GM12872 (cell line): Measurements from ENCODE around the gene TLN1.

Experiments
- TF ChIP-seq, protein P1 (sequence below): IDR thresholded peaks from 3 replicates; pipeline ENCODE4 v1.5.1; 2011; ENCODE audit warnings: low read depth, mild to moderate bottlenecking, low read length, moderate library complexity; ENCODE audit not compliant: insufficient read depth

Gene TLN1

GRCh38 chr9:35718721-35719511 is 13.1 kb downstream of the TLN1 start:
- TF ChIP-seq, protein P1, sequence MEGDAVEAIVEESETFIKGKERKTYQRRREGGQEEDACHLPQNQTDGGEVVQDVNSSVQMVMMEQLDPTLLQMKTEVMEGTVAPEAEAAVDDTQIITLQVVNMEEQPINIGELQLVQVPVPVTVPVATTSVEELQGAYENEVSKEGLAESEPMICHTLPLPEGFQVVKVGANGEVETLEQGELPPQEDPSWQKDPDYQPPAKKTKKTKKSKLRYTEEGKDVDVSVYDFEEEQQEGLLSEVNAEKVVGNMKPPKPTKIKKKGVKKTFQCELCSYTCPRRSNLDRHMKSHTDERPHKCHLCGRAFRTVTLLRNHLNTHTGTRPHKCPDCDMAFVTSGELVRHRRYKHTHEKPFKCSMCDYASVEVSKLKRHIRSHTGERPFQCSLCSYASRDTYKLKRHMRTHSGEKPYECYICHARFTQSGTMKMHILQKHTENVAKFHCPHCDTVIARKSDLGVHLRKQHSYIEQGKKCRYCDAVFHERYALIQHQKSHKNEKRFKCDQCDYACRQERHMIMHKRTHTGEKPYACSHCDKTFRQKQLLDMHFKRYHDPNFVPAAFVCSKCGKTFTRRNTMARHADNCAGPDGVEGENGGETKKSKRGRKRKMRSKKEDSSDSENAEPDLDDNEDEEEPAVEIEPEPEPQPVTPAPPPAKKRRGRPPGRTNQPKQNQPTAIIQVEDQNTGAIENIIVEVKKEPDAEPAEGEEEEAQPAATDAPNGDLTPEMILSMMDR: no peak

- TF ChIP-seq, protein P1: no peak
Observed at GRCh38 chr9:35717132-35717870, 14.7 kb downstream of the TLN1 start.

GRCh38 chr9:35716230-35716629 is 15.8 kb downstream of the TLN1 start:
- TF ChIP-seq, protein P1: no peak

GRCh38 chr9:35714579-35715252 is 17.3 kb downstream of the TLN1 start:
- TF ChIP-seq, protein P1: no peak

- TF ChIP-seq, protein P1: no peak
Observed at GRCh38 chr9:35714123-35714522, 17.9 kb downstream of the TLN1 start.

DNA sequence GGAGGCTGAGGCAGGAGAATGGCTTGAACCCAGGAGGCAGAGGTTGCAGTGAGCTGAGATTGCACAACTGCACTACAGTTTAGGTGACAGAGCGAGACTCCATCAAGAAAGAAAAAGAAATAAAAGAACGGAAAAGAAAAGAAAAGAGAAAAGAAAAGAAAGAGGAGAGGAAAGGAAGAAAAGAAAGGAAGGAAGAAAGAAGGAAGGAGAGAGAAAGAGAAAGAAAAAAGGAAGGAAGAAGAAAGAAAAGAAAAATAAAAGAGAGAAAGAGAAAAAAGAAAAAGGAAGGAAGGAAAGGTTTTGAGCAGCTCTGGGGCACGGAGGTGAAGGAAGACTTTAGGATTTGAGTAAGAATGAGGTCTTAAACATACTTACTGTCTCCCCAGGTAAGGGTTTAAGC is 18.4 kb downstream of the TLN1 start:
- TF ChIP-seq, protein P1: no peak

DNA sequence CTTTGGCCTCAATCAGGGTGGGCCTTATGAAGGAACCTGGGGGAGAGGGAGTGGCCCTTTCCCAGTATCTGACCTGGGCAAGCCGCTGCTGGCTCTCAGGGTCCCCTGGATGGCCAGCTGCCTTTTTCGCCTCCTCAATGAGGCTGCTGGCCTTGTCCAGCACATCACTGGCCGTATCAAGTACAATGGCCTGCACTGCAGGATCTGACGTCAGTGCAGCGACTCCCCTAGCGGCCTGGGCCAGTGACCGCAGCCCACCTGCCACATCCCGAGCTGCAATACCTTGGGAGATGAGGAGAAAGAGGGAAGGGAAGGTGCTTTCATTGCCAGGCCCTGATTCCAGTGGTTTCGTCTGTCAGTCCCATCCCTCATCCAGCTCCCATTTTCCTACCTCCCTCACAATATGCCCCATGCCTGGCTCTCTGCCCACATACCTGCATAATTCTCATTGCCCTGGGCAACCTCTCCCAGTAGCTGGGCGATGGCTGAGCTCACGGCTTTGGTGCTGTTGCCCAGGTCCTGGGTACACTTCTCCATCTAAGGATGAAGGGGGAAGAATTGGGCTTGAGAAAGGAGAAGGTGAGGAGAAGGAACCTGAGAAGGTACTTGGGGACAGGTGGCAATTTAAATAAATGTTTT is 19.1 kb downstream of the TLN1 start:
- TF ChIP-seq, protein P1: no peak
